Glomerular endothelial cell (primary cell): Measurements from ENCODE around the gene TMOD1. TPM values are rescaled to one million over a fixed set of nuclear protein-coding genes. Genes with fewer than 3 reads are reported as not detected.
"Not testable (repeated sequence)": the region's sequence is repeated elsewhere in the genome, so short reads cannot be mapped to it uniquely, and the experiment has no call there.

ENCODE experiments used
- DNase-seq: peaks from one replicate; pipeline ENCODE4 v3.0.0-alpha.2; 2011; ENCODE audit warnings: low read depth, low spot score; ENCODE audit errors: extremely low read depth
- total RNA-seq: library from RNA; depleted of rRNA; stranded (reverse); fragments of >200 nt; gene quantifications from 2 replicates; pipeline ENCODE4 v1.2.3, GENCODE V29; 2015

The TMOD1 gene
- total RNA-seq, 1 donor from 2014 or later, result 5.1 TPM

DNA sequence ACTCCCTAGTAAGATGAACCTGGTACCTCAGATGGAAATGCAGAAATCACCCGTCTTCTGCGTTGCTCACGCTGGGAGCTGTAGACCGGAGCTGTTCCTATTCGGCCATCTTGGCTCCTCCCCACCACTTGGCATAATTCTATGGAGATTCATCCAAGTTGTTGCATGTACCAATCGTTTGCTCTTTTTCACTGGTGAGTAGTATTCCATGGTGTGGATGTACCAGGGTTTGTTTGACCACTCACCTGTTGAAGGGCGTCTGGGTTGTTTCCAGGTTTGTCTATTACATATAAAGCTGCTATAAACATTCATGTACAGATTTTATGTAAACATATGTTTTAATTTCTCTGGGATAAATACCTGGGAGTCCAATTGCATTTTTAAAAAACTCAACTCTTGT, 85.4 kb downstream of the TMOD1 start:
- not testable (repeated sequence) for DNase-seq

DNA sequence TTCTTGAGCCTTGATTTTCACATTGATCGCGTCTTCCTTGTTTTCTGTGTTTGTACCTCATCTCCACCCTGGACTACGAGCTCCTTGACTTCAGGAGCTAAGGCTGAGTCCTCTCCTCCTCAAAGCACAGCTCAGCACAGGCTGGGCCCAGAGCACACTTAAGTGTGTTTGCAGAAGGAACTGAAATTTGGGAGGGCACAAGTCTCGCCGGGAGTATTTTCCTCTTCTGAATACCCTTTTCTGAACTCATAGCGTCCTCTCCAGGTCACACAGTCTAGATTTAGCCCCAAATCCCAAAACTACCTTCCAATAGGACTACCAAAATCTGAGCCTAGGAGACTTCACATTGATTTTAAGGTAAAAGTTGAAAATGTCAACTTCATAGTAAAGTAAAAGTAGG, 90.1 kb downstream of the TMOD1 start:
- DNase-seq, result no peak

DNA sequence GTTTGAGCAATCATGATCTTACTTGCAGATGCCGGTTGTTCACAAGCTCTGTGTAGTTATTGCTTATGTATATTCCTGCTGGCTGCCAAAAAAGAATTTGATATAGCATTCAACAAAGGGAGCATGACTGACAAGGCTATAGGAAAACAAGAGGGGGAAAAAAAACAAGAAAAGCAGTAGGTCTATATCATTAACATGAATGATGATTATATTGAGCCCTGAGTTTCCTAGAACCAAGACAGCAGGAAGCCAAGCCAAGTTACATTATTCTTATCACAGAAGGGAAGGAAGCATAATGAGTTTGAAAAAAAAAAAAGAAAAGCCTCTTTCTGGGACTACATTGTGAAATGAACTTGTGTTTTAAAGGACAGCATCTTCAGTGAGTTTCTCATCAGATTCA, 90.7 kb downstream of the TMOD1 start:
- DNase-seq, result no peak

DNA sequence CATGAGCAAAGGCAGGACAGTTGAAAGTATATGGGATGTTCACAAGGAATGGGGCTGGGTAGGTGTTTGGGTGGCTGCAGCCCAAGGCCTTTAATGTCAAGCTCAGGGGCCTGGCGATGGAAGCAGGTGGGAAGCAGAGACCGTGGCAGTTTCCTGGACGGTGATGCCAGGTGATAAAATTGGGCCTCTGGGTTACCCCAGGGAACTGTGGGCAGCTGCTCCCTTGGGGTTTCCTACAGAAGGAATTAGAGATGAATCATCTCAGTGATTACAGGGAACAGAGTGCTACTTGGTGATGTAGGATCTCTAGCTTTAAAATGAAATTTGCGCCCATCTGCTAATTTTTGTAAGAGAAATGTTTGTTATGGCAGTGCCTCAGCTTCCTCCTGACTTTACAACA, 92.5 kb downstream of the TMOD1 start:
- no peak for DNase-seq

DNA sequence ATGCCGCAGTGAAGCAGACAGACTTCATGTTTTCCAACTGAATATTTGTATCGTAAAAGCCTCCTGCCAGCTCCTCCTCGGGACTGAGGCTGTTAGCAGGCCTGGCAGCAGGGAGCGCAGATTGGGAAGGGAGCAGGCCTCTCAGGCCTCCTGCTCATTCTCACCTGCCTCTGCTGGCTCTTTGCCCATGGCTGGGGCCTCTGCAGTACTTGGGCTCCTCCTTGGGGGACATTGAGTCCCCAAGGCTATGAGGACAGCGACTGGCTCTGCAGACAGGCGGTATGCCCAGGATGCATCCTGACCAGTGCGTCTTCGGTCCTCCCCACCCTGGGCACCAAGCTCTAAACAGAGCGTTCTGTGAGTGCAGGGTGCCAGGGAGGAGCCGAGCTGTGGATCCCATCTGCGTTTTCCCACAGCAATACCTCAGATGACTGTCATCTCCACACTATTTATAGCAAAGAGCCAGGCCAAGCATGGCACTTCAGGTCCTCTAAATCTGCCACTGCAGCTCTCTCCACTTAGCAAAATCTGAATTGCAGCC, 93.0 kb downstream of the TMOD1 start:
- DNase-seq, result no peak

DNA sequence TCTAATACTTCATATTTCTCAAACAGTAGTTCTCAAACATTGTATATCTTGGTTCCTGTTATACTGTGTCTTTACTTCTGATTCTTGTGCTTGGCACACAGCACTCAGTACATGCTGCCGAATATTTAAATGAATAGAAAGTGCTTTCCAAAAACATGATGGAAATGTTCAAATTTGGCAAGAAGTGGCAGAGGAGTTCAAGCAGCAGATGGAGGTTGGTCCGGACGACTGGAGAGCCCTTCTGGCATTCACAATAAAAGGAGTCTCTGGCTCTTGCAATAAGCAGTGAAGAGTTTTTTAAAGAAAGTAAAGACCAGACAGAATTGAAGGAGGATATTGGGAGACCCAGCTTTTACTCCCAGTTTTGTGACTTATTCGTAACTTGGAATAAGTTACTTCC, 95.4 kb downstream of the TMOD1 start:
- DNase-seq, result no peak

DNA sequence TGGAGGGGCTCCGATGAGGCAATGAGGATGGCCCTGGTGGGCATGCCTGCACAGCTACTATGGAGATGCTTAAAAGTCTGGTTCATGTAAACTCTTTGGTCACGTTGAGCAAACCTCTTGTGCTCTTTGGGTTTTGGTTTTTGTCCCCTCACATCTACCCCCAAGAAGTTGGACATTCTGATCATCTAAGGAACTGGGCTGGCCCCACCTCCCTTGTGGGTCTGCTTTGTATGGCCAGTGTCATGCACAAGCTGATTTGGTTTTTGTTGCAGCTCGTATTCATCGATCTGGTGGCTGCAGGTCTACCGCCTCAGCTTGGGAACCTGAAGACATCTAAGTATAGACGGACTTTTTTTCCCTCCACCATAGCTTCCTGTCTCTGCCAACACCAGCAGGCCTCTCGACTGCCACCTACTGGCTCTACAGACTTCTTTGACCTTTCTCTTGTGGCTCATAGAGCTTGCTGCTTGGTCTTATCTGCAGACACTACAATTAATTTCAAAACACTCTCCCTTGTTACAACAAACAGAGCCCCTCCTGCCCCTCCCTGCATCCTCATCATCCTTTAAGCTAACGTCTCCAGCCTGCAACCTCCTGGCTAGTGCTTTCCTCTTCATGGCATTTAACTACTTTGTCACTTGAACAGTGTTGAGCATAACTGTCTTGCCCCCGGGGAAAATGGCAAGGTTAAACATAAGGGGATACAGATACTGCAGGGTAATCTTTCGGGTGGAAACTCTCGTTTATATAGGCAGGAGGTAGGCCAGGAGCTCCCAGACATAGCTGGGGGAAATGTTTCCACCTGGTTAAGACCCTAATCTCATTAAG, 97.2 kb downstream of the TMOD1 start:
- DNase-seq, result peak; percentile 55

DNA sequence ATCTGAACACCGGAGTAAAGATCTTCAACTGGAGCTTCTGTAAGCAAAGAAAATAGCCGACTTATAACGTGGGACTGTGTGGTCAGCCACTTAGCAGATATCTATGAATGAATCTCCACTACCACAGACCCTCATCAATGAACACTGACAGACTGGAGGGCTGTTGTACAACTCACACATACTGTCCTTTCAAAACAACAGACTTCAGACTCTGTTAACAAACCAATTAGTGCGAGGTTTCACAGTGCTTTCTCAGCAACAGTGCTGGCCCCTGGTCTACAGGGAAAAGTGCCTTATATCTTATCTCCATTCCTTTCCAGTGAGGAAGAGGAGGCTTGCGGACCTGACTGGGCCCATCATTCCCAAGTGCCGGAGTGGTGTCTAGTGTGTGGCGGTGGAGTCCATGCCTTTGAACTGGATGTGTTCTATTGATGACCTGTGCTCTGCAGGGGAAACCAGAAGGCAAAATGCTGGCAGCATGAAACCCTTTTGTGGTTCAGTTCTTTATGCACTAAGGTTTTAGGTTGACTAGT, 97.9 kb downstream of the TMOD1 start:
- no peak for DNase-seq

DNA sequence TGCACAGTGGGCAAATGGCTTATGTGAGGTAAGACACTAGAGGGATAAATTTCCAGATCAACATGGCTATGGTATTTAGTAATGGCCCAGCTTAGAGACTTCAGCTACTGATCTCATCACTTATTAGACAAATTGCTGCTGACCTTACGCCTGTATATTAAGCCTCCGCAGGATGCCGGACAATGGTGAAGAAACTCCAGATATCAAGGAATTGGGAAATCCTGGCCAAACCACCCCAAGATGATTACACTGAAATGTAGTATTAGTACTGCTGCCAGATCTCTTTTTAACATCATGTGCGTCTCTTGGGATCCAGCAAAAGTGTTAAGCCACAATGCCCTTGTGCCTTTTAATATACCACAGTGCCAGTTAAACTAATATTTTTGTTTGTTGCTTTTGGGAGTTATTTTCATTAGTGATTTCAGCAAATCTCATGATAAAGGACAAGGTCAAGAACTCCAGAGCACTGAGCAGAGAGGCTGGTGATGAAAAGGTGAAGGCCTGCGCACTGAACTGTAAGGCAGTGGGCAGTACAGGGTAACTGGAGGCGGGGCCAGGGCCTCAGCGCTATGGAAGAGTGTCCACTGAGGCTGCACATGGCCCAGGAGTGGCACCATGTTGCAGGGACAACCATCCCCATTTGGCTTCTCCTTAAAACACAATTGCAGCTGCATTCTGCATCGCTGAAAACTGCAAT, 99.2 kb downstream of the TMOD1 start:
- DNase-seq, result no peak

DNA sequence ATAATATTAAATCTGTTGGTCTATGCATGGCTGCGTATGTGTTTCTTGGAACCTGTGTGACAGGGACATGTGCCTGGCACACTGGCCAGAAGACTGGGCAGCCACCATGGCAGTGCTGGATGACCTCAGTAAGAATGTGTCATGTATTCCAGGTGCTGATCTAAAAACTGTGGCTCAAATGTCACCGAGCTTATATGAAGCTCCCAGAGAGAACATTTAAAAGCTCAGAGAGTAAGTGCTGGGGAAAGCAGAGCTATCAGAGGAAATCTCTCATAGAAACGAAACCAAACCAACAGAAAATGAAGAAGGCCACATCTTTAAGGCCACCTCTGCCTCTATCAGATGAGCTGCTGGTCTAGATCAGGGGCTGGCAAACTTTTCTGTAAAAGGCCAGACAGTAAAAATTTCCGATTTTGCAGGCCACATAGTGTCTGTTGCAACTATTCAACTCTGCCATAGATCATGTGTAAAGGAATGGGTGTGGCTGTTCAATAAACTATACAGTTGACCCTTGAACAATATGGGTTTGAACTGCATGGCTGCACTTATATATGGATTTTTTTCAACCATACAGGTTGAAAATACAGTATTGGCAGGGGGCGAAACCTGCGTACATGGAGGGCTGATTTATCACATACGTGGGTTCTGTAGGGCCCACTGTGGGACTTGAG, 99.9 kb downstream of the TMOD1 start:
- no peak for DNase-seq

DNA sequence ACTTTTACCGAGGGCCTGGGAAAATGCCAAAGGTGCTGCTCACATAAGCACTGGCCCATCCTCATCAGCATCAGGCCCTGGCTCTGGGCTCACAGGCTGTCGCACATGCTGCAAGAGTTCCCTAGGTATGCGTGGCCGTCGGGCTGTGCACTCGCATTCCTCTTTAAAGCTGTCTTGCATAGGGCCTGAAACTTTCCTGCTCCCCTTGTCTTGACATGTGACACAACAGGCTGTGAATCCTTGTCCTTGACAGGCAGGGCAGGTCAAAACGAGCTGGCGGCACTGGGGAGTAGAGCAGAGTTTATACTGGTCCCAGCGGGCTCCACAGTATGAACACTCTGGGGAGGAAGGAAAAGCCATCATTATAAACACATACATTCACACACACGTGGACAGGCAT, 101.0 kb downstream of the TMOD1 start:
- no peak for DNase-seq

DNA sequence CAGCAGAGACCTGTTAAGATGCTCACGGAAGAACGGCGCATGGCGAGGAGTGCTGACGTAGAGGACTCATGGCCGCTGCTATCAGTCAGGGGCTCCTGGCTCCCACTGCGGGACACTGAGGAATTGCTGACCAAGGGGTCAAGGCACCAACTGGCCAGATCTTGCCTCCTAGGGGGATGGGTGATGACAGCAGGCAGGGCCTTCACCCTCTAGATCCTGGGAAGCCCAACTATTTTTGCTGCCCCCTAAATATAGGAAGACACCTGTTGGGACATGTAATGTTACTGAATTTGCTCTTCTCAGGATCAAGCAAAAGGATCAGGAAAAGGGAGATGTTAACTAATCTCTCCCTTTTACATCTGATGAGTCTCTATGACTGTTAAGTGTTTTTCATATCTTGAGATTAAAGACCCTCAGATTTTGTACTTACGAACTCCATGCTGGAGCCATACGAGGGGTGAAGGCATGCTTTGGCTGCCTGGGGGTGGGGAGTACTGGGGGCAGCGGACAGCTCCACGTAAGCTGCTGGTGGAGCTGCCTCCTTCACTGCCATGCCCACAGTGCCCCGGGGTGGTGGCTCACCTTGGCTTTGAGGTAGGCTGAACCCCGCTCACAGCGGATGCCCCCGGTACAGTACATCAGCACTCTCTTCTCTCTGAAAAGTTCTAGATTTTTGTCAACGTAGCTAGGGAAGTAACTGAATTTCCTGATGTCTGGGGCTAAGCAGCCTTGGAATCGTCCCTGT, 103.6 kb downstream of the TMOD1 start:
- no peak for DNase-seq

DNA sequence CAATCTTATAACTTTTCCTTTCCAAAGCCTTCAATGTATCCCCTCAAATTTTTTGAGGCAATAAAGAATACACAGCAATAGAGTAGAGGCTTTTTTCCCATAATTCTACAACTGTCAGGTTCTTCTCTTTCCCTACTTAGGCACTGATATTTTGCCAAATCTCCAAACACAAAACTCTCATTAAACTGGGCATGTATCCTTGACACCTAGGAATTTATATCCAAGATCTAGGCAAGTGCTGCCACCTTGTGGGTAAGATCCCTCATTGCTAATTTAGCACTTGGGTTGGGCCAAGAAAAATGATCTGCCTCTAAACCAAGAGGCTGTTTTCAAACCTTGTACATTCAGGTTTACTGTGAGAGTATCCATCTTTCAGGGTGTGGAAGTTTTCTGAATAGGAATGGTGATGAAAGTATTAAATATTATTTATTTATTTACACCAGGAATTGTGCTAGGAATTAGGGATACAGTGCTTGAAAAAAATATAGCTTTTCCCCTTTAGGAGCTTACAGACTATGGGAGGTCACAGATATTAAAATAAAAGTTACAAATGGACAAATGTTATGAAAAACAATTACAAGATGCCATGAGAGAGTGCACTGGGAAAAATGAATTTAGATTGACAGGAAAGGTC, 114.1 kb downstream of the TMOD1 start:
- DNase-seq, result peak; percentile 52

DNA sequence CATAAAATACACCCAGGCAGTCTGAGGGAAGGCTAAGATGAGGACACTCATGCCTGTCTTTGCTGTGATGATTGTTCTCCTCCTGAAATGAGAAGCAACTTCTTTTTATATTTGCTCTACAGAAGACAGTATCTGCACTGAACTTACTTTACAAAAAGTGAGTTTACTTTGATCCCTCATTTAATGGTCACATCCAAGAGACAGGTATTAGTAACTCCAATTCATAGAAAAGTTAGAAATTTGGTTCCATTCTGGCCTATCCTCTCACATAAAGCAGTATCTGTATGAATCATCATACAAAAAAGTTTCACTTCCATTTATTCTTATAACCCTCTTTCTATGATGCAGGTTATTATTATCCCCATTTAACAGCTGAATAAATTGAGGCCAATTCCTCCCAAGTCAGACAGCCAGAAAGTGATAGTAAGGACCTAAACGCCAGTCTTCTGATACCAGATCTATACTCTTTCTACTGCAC, 116.5 kb downstream of the TMOD1 start:
- no peak for DNase-seq

DNA sequence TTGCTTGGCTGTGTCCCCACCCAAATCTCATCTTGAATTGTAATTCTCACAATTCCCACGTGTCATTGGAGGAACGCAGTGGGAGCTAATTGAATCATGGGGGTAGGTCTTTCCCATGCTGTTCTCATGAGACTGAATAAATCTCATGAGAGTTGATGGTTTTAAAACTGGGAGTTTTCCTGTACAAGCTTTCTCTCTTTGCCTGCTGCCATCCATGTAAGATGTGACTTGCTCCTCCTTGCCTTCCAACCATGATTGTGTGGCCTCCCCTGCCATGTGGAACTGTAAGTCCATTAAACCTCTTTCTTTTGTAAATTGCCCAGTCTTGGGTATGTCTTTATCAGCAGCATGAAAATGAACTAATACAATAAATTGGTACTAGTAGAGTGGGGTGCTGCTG, 118.6 kb downstream of the TMOD1 start:
- DNase-seq, result not testable (repeated sequence)

DNA sequence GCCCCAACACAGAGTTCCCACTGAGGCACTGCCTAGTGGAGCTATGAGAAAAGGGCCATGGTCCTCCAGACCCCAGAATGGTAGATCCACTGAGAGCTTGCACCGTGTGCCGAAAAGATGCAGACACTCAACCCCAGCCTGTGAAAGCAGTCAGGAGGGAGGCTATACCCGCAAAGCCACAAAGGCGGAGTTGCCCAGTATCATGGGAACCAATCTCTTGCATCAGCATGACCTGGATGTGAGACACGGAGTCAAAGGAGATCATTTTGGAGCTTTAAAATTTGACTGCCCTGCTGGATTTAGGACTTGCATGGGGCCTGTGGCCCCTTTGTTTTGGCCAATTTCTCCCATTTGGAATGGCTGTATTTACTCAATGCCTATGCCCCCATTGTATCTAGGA, 121.0 kb downstream of the TMOD1 start:
- DNase-seq, result not testable (repeated sequence)

DNA sequence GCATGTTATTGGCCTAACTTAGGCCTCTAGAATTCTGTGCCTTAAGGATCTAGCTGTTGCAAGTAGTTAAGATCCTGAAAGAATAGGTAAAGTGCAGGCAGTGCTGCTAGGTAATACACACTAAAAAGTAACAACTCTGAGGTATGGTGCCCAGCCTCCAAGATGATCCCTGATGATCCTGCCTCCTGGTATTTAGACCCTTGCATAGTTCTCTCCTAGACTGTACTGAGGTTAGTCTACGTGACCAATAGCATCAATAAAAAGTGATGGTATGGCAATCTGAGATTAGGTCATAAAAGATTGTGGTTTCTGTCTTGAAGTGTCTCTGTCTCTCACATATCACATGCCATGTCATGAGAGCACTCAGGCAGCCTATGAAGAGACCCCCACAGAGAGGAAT, 122.5 kb downstream of the TMOD1 start:
- DNase-seq, result no peak

DNA sequence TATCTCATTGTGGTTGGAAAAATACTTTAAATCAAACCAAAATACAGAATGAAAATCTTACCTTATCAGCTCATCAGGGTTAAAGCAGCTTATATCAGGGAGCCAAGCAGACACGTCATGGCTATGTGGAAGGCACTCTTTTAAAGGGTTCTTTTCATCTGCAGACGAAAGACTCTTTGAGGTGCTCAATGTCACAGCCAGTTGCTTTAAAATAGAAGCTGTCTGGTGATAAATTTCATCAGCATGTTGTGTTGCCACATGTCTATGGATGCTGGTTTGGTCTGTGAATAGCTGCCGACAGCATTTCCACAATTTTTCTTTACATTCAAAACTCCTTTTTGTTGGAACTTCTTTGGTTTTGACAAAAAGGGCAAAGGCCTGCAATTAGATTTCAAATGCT, 124.2 kb downstream of the TMOD1 start:
- DNase-seq, result no peak

DNA sequence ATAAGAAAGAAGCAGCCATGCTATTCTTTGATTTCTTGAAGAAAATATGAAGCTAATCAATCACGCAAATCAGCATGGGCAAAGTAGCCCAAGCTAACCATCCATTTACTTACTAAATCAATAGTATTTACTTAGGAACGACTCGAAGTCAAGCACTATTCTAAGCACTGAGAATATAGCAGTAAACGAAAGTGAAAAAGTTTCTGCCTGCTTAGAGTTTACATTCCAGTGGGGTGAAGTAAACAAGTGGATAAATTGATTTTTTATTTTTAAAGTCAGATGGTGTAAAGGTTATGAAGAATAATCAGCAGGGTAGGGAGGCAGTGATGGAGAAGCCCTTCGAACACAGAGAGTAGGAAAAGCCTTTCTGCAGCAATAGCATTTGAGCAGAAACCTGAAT, 126.2 kb downstream of the TMOD1 start:
- DNase-seq, result no peak

DNA sequence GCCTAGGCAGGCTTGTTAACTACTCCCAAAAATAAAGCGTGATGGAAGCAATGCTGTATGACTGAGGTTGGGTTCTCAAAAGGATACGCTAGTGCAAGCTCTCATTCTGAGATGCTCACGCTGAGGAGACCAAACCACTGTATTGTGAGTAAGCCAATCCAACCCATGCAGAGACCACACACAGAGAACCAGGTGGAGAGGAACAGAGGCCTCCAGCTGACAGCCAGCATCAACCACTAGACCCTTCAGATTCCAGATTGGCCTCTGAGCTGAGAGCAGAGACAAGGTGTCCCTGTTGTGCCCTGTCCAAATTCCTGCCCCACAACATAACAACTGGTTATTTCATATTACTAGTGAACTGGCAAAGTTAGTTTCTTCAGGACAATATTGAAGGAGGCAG, 127.2 kb downstream of the TMOD1 start:
- no peak for DNase-seq
